LNCaP clone FGC (cell line): ENCODE results near the gene MALL.
"Not testable (repeated sequence)": the region's sequence is repeated elsewhere in the genome, so short reads cannot be mapped to it uniquely, and the experiment has no call there.

Experiments
- DNase-seq: peaks from one replicate; pipeline ENCODE4 v3.0.0-alpha.2; 2011; ENCODE audit warnings: low read depth
- H3K4me3 ChIP-seq: 2 replicates; pipeline ENCODE4 v1.5.1; 2011; ENCODE audit warnings: mild to moderate bottlenecking, low read depth, low read length, control low read depth
- CTCF ChIP-seq: IDR thresholded peaks from 2 replicates; pipeline ENCODE4 v1.5.1; 2012; ENCODE audit warnings: mild to moderate bottlenecking; ENCODE audit not compliant: control insufficient read depth, insufficient read depth; ENCODE audit errors: extremely low read depth

Gene MALL

GRCh38 chr2:110115291-110116032 is at the start of gene MALL:
MALL (minus strand) TSS chr2:110115822; CDS start chr2:110115792, 30 bp downstream.
- peak within 1 kb of the TSS; percentile 49 for H3K4me3 ChIP-seq
- TF ChIP-seq CTCF, result no peak
- DNase-seq, result peak; percentile 44

- TF ChIP-seq CTCF, result peak; percentile 90
- DNase-seq, result peak; percentile 30
- no peak overlapping the region for H3K4me3 ChIP-seq
Measured at GRCh38 chr2:110157153-110157793, 41.7 kb upstream of the MALL start.

GRCh38 chr2:110154828-110155227 is 39.2 kb upstream of the MALL start:
- DNase-seq, H3K4me3 ChIP-seq: not testable (repeated sequence)

- H3K4me3 ChIP-seq, DNase-seq: not testable (repeated sequence)
Measured at GRCh38 chr2:110154188-110154587, 38.6 kb upstream of the MALL start.

DNA sequence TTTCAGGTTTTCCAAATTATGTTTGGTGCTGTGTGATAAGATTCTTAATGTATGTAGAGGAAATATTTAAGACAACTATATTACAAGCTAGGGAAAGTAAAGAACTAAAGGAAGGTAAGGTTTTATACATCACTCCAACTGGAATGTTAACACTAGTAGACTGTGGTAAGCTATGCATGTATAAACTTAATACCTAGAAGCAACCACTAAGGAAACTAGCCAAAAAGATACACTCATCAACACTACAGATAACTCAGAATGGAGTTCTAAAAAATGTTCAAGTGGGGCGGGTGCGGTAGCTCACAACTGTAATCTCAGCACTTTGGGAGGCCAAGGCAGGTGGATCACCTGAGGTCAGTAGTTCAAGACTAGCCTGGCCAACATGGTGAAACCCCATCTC is 37.8 kb upstream of the MALL start:
- no peak for DNase-seq
- H3K4me3 ChIP-seq, result no peak overlapping the region
- no peak for TF ChIP-seq CTCF

GRCh38 chr2:110152943-110153342 is 37.3 kb upstream of the MALL start:
- no peak for DNase-seq
- TF ChIP-seq CTCF, result no peak
- no peak overlapping the region for H3K4me3 ChIP-seq

- no peak overlapping the region for H3K4me3 ChIP-seq
- no peak for DNase-seq
- no peak for TF ChIP-seq CTCF
Measured at GRCh38 chr2:110149330-110150220, 34.0 kb upstream of the MALL start.
